Measurements from ENCODE around the gene TMEM258.

TMEM258 gene

DNA sequence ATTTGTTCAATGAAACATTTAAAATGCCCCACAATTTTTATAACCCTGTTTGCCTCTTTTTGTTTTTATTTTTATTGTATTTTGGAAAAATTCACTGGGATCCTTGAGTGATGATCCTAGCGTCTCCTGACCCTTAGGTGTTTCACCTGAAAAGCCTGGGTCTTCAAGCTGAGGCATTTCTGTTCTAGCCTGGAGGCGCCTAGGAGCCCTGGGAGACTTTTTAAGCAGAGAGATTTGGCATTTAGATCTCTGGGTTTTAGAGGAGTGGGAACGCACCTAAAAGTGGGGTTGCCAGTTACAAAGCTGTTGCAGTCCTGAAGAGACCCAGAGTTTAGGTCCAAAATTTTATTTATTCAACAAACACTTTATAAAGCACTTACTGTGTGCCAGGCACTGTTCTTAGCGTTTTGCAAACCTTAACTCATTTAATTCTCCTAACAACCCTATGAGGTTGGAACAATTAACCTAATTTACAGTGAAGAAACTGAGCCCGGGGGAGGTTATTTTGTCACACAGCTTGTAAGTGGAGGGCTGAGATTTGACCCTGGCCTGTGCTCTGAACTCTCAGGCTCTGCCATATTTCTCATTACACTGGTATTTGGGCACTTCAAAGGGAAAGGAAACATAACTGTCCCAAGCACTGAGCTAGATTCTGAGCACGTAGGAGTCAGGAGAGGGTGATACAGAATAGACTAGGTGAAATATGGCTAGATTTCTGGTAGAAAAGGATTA, 25.2 kb upstream of the TMEM258 start:
- DNase-seq: no peak

DNA sequence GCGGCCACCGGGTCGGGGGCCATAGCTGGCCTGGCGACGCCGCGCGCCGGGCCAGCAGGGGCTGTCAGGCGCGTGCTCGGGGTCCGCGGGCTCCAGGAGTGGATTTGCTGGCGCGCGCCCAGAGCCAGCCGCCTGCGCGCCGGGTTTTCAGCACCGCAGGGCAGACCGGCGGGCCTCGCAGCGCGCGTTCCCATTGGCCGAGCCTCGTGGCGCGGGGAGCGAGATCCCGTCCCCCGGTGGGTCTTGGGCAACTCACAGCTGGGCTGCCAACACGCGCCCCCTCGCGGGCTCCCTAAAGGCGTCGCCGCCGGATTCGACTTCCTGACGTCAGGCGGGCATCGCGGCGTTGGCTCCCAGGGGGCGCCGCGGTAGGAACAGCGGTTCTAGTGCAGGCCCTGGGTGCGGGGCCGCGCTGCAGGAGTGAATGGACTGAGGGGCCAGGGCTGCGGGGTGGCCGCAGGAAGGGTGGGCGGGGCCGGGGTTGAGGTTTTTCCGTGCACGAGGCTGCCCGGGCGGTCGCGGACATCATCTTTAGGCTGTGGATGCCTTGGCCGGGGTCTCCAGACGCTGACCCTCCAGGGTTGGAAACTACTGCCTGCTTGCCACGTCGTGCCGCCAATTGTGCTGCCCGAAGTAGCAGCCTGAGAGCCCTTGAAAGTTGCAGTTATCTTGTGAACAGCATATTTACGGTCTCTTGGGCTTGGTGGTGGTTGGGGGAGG, 24.5 kb upstream of the TMEM258 start, which contains the start of gene FADS1:
FADS1 (minus strand) TSS at position 268 of the 720 bp plus-strand sequence; CDS start at position 194, 74 bp downstream.
- peak; percentile 97 for DNase-seq

DNA sequence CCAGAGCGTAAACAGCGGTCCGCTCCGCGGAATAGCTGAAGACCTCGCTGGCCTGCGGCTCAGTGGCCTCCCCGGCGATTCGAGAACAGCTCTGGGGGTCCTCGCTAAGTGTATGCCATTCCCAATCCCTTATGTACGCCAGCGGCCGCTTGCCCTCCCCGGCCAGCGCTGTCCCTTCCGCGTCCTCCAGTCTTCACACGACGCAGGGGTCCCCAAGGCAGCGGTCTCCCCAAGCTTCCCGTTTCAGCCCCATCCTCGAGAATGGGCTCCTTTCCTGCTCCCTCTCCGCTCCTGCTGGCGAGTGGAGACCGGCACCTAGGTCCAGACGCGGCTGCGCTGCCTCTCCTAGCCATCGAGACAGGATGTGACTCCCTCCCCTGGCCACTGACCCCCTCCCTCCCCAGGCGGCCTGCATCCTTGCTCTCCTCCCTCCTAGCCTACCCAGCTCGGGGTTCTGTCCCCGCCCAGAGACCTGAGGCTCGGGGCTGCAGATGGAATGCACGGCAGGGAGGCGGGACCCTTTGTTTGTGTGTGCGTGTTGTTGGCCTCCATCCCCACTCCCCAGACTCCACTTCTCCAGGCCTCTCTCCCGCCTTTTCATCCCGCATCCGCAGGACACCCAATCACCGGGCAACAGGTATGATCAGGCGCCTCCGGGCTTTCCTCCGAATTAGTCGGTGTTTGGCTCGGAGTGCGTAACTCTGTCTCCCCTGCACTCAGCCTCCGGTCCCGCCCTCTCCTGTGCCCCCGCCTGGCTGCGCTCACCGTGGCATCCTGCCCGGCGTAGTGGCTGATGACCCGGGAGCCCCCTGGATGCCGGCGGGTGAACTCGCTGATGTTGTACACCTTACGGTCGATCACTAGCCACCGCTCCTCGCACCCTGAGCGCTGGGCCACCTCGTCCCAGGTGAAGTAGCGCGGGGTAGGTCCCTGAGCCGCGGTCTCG, 23.7 kb upstream of the TMEM258 start:
- peak; percentile 90 for DNase-seq

DNA sequence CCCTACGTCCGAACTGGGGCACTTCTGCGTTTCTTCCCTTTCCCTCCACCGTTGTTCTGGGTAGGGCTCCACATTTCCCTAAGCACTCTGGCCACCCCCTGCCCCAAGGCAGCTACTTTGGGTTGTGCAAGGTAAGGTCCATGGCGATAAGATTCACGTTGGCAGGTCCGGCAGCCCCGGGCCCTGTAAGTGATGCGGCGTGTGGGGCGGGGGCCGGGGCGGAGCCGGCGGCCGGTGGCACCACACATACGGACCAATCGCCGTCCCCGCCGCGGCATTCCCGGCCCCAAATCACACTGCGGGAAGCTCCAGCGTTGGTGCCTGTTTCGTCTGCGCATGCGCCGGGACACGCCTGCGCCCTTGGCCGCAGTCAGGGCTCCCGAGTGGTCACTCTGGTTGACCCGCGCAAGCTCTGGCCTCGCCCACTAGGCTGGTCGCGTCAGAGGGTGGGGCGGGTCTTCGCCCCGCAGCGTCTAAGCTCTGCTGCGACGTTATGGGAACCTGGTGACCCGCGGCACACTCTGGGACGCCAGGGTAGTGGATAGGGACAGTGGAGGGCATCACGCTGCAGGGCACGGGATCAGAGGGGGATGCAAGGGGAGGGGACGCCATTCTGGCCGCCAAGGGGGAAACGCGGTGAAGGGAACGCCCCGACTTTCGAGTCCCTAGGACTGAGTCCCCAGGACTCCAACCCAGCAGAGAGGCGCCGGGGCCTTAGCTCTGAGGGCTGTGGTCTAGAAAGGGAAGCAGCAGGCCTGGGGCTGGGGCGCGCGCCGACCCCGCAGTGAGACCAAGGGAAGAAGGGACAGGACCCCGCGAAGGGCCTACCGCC, 22.8 kb upstream of the TMEM258 start:
- DNase-seq: peak; percentile 97

DNA sequence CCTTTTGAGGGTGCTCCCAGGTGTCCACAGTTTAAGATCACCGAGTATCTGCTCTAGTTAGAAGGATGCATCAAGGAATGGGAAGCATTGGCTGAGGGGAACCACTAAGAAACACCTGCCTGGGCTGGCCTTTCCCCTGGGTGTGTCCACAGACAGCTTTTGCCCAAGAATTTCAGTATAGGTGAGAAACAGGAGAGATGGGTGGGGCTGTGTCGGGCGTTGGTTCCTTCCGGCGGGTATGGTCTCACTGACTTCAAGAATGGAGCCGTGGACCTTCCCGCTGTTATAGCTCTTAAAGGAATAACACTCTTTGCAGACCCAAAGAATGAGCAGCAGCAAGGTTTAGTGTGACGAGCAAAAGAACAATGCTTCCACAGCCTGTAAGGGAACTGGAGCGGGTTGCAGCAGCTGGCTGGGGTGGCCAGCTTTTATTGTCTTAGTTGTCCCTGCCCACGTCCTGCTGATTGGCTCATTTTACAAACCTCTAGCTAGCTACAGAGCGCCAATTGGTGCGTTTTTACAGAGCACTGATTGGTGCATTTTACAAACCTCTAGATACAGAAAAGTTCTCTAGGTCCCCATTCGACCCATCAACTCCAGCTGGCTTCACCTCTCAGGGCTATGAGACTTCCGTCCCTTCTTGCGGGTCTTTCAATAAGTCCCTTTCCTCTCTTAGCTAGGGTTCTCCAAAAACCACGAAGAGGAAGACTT, 22.0 kb upstream of the TMEM258 start:
- DNase-seq: no peak

DNA sequence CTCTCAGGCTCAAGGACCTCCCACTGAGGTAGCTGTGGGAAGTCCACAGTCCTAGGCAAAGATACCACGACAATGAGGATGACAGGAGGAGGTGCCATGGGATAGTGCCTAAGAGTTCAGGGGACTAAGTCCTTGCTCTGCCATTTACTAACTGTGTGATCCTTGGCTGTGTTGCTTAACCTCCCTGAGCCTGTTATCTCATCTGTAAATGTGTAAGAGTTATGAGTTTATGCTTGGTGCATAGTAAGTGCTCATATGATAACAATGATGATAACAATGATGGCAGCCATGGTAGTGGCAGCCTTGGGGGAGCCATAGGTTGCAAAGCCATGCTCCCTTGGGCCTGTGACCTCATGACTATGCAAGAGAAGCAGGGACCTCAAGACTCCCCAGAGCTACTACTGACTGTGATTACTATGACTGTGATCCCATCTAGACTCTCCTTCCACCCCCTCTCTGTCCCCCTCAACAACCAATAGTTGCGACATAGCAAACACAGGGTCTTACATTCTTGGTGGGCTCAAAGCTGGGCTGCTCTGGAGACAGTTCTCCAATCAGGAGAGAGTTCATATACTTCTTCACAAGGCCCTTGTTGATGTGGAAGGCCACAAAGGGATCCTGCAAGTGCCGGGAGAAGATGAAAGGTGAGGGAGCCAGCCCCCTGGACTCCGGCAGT, 20.5 kb upstream of the TMEM258 start:
- DNase-seq: no peak

DNA sequence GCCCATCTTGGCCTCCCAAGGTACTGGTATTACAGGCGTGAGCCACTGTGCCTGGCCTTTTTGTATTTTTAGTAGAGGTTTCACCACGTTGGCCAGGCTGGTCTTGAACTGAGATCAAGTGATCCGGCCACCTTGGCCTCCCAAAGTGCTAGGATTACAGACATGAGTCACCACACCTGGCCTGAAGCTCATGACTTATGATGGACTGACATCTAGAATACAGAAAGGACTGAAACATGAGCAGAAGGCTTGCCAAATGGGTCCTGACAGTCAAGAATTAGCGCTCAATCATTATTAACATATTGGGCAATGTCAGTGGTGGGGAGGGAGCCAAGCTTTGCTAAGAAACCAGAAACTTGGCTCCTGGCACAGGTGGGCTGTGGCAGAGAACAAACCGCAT, 19.4 kb upstream of the TMEM258 start:
- no peak for DNase-seq

DNA sequence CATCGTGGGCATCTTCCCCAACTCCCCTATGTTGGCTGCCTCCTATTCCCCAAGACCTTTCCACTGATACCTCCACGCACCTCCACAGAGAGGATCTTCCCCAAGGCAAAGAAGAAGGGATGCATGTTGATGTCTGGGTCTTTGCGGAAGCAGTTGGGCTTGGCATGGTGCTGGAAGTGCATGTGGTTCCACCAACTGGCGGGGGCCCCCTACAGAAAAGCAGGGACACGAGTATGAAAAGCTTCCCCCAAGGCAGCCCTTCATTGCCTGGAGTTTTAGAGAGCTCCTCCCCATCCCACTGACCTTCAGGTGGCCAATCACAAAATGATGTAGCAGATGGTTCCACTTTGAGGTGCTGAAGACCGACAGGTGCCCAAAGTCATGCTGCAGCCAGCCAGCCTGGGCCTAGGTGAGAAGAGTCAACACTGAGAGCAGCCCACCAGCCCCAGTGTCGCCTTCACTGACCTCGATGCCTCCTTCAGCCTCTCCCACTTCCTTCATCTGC, 18.3 kb upstream of the TMEM258 start:
- no peak for DNase-seq

DNA sequence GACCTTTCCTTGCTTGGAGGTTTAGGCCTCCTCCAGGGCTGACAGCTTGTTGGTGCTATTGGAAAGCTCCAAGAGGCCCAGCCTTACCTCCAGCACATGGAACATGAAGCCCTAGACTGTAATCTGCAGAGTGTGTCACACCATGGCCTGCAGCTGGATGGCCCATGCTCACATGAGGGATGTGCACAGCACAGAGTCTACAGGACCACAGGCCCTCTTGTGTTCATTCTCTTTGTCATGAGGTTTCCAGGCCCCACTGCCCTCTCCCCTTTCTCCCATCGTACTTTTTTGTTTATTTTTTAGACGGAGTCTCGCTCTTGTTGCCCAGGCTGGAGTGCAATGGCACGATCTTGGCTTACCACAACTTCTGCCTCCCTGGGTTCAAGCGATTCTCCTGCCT, 14.4 kb upstream of the TMEM258 start:
- no peak for DNase-seq

DNA sequence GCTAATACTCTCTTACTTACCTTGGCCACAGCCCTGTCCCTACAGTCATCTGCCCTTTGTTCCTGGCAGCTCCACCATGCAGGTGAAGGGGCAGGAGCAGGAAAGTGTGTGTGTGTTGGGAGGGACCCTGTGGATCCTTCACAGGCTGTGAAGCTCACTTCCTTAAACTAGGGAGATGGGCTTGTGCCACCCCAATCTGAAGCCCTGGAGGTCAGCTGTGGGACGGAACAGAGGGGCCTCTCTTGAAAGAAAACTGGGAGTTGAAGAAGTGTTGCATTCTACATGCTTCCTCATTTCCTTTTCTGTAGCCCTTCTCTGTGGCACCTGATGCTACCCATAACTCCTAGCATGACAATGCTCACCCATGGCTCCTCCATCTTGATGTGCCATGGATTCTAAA, 12.7 kb upstream of the TMEM258 start:
- no peak for DNase-seq

DNA sequence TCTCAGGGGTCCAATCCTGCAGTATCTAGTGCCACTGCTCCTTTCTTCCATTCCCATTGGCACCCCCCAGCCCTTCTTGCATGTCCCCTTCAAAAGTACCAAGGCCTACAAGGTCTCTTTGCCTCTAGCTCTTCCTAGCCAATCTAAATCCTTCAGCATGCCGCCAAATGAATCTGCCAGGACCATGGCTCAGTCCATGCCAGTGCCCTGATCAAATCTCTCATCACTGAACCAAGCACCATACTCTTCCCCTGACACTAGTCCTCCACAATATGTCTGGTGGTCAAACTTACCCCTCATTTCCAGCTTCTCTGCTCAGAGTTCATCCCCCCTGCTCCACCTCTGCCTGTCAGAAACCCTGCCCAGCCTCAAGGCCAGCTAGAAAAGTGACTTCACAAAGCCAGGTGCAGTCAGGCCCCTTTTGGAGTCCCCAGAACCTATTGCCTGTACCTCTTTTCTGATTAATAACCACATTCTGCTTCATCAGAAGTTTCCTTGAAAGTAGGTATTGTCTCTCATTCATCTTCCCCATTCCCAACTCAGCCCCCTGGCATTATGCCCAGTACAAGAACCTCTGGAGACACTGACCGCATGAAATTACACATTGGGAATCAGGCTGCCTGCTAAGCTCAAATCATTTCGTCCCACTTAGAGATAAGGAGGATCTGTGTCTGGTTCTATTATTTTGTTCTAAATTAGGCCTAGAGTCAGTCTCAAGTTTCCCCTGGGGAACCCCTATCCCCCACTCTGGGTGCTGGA, 11.7 kb upstream of the TMEM258 start:
- DNase-seq: no peak

DNA sequence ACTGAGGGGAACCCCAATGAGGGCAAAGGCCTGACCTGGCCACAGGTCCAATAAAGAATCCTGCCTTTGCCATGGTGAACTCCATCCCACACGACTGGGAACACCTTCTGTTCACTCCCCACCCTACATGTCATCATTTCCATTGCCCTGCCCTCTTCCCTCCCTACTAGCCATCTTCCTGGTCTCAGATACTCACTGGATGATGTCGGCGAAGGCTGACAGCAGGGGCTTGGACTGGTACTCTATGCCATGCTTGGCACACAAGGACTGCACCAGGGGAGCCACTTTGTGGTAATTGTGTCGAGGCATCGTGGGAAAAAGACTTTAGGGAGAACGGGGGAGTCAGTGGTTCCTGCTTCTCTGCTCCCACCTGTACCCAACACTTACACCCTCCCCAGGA, 10.2 kb upstream of the TMEM258 start:
- no peak for DNase-seq

DNA sequence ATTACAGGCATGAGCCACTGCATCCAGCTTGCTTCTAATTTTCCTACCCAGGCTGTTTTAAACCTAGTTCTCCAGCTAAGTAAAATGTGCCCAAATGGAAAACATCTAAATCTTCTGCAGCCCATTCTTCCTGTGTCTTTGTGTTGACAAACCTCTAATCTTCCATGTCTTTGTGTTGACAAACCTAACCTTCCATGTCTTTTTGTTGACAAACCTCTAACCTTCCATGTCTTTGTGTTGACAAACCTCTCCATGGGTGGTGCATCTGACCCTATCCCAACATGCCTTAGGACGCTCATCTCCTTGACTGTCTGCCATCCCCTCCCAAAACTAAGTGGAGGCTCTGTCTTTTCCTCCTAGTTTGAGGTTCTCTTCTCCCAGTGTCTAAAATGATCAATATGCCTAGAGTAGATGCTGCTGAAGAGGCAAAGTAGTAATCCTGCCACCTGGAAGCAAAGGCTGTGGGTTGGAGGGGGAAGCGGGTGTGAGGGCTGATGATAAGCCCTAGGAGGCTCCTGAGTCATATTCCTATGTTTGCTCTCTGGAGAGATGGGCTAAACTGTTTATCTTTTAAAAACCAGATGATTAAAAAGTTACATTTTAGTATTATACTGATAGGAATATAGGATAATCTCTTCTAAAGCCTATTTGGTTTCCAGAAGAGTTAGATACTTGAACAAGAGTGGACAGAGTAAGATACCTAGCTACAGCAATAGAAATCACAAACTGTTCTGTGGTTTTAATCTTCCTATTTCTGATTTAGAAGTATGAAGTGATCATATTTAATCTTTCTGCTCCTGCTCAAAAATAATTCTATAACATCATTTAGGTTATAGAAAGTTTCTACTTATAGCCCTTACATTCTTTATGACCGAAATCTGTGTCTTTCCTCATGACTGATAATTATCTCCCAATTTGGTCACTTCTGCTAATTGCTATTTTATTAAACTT, 8.2 kb upstream of the TMEM258 start:
- DNase-seq: no peak

DNA sequence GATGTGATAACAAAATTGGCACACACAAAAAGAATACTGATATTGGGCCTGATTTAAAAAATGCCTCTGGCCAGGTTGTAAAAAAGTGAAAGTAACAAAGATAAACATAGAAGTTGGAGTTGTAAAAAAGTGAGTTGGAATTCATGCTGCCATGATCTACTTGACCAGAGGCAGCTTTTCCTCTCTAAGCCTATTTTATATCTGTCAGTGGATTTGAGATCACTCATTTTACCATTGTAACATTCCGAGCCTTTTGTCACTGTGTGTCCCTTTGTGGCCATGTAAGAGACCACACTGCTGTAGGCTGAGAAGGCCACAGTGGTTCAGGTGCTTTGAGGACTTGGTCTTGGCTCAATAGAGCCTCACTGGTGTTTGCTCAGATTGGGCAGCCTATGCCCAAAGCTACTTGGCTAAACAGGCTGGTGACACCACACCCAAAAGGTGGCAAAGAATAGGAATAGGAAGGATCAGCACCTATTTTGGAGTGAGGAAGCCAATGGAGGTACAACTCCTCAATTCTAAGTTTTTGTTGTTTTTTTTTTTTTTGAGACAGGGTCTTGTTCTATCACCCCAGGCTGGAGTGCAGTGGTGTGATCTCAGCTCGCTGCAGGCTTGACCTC, 7.4 kb upstream of the TMEM258 start:
- DNase-seq: no peak

DNA sequence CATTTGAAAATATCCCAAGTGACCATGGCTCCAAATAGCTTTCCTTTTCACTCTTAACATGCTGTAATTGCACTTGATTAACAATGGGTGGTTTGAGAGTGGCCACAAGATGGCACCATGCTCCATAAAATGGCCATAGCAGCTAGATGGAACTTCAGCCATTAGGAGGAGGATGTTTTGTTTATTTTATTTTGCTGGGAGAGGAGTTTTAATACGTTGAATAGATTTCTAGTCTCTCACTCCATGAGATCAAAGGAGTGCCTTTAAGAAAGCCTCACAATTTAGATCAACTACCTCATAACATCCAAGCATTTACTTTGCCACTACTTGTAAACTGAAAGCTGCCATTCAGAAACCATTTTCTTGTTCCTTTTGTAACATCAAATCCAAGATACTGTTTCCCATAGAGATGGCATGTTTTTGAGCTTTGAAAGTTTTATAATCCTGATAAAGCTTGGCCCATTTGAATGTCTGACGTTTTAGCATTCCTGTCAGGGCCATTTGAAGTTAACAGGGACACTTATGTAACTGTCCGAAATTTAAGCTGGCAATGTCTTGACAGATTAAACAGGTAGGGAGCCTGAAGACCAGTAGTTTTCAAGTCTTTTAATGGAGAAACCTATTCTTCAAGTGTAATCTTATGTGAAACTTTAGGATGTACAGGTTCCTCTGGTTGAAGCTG, 5.0 kb upstream of the TMEM258 start:
- DNase-seq: peak; percentile 95

DNA sequence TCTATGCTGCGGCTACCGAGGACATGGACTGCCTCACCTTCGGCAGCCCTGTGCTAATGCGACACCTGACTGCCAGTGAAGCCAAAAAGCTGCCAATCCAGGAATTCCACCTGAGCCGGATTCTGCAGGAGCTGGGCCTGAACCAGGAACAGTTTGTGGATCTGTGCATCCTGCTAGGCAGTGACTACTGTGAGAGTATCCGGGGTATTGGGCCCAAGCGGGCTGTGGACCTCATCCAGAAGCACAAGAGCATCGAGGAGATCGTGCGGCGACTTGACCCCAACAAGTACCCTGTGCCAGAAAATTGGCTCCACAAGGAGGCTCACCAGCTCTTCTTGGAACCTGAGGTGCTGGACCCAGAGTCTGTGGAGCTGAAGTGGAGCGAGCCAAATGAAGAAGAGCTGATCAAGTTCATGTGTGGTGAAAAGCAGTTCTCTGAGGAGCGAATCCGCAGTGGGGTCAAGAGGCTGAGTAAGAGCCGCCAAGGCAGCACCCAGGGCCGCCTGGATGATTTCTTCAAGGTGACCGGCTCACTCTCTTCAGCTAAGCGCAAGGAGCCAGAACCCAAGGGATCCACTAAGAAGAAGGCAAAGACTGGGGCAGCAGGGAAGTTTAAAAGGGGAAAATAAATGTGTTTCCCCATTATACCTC, 3.6 kb upstream of the TMEM258 start:
- no peak for DNase-seq

DNA sequence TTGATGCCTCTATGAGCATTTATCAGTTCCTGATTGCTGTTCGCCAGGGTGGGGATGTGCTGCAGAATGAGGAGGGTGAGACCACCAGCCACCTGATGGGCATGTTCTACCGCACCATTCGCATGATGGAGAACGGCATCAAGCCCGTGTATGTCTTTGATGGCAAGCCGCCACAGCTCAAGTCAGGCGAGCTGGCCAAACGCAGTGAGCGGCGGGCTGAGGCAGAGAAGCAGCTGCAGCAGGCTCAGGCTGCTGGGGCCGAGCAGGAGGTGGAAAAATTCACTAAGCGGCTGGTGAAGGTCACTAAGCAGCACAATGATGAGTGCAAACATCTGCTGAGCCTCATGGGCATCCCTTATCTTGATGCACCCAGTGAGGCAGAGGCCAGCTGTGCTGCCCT, 3.1 kb upstream of the TMEM258 start:
- no peak for DNase-seq

Measured in eye (tissue), 1 donor.